Endothelial cell of umbilical vein (primary cell): ENCODE results near the gene SOX18.

Source experiments
- POLR2A ChIP-seq: IDR thresholded peaks from 2 replicates; pipeline ENCODE4 v1.6.1; 2012; ENCODE audit warnings: low read depth, mild to moderate bottlenecking, control low read depth, low read length
- TF ChIP-seq, protein P1 (sequence below), 2 donors: IDR thresholded peaks; 1 replicate in 1 of 2; 2 replicates in 1 of 2; pipeline ENCODE4 v1.5.1; 2011; ENCODE audit warnings: low read length in 2 of 2, mild to moderate bottlenecking in 2 of 2, moderate library complexity in 2 of 2, control low read depth in 1 of 2, inconsistent platforms in 1 of 2, low read depth in 1 of 2; ENCODE audit not compliant: insufficient read depth in 1 of 2; ENCODE audit errors: extremely low read depth in 1 of 2

DNA sequence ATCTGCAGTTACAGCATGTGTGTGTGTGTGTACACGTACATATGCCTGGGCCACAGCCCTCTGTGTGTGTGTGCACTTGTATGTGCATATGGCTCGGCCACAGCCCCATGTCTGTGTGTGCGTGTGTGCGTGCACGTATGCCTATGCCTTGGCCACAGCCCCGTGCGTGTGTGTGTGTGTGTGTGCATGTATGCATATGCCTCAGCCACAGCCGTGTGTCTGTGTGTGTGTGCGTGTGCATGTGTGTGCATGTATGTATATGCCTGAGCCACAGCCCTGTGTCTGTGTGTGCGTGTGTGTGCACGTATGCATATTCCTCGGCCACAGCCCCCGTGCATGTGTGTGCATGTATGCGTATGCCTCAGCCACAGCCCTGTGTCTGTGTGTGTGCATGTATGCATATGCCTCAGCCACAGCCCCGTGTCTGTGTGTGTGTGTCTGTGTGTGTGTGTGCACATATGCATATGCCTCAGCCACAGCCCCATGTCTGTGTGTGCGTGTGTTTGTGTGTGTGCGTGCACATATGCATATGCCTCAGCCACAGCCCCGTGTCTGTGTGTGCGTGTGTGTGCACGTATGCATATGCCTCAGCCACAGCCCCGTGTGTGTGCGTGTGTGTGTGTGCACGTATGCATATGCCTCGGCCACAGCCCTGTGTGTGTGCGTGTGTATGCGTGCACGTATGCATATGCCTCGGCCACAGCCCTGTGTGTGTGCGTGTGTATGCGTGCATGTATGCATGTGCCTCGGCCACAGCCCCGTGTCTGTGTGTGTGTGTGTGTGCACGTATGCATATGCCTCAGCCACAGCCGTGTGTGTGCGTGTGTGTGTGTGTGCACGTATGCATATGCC is 28.1 kb downstream of the SOX18 start:
- no peak for TF ChIP-seq POLR2A
- TF ChIP-seq, protein P1, sequence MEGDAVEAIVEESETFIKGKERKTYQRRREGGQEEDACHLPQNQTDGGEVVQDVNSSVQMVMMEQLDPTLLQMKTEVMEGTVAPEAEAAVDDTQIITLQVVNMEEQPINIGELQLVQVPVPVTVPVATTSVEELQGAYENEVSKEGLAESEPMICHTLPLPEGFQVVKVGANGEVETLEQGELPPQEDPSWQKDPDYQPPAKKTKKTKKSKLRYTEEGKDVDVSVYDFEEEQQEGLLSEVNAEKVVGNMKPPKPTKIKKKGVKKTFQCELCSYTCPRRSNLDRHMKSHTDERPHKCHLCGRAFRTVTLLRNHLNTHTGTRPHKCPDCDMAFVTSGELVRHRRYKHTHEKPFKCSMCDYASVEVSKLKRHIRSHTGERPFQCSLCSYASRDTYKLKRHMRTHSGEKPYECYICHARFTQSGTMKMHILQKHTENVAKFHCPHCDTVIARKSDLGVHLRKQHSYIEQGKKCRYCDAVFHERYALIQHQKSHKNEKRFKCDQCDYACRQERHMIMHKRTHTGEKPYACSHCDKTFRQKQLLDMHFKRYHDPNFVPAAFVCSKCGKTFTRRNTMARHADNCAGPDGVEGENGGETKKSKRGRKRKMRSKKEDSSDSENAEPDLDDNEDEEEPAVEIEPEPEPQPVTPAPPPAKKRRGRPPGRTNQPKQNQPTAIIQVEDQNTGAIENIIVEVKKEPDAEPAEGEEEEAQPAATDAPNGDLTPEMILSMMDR (IDR thresholded peaks at IDR 0.05; ENCODE audit: extremely low read depth in 1 of 2, insufficient read depth in 1 of 2, low read depth in 1 of 2, low read length in 2 of 2): no peak
